H9 (cell line): ENCODE data around the gene DENND1A. TPM values are rescaled to one million over a fixed set of nuclear protein-coding genes. Genes with fewer than 3 reads are reported as not detected.

Experiments
- DNase-seq: peaks from one replicate; pipeline ENCODE4 v3.0.0-alpha.2; 2017
- H2AFZ ChIP-seq: one replicate; pipeline ENCODE4 v1.6.1; 2013; ENCODE audit warnings: mild to moderate bottlenecking, low read length, control low read depth, moderate library complexity
- H2AK5ac ChIP-seq: 2 replicates; pipeline ENCODE4 v1.6.1; 2013; ENCODE audit warnings: low read length, control low read depth, mixed read lengths; ENCODE audit not compliant: insufficient read length
- H2BK120ac ChIP-seq: one replicate; pipeline ENCODE4 v1.6.1; 2013; ENCODE audit warnings: low read depth, mild to moderate bottlenecking, low read length, control low read depth, inconsistent platforms; ENCODE audit not compliant: poor library complexity, severe bottlenecking
- H2BK12ac ChIP-seq: 2 replicates; pipeline ENCODE4 v1.6.1; 2013; ENCODE audit warnings: low read length, control low read depth, mixed read lengths, low read depth; ENCODE audit not compliant: insufficient read length
- H2BK15ac ChIP-seq: 2 replicates; pipeline ENCODE4 v1.6.1; 2013; ENCODE audit warnings: low read depth, low read length, control low read depth
- H2BK20ac ChIP-seq: one replicate; pipeline ENCODE4 v1.6.1; 2013; ENCODE audit warnings: low read depth, mild to moderate bottlenecking, low read length, control low read depth, inconsistent platforms; ENCODE audit not compliant: poor library complexity, severe bottlenecking
- H2BK5ac ChIP-seq: 2 replicates; pipeline ENCODE4 v1.6.1; 2013; ENCODE audit warnings: low read length, control low read depth, mixed read lengths; ENCODE audit not compliant: insufficient read length
- H3K14ac ChIP-seq: 2 replicates; pipeline ENCODE4 v1.6.1; 2013; ENCODE audit warnings: low read length, control low read depth; ENCODE audit not compliant: insufficient read depth
- H3K18ac ChIP-seq: 2 replicates; pipeline ENCODE4 v1.6.1; 2013; ENCODE audit warnings: low read depth, mild to moderate bottlenecking, mixed read lengths, low read length, control low read depth; ENCODE audit not compliant: insufficient read length
- H3K23ac ChIP-seq: 2 replicates; pipeline ENCODE4 v1.6.1; 2013; ENCODE audit warnings: low read length, control low read depth, mixed read lengths, low read depth; ENCODE audit not compliant: insufficient read length
- H3K23me2 ChIP-seq: 2 replicates; pipeline ENCODE4 v1.6.1; 2013; ENCODE audit warnings: low read depth, mild to moderate bottlenecking, mixed read lengths, low read length, control low read depth; ENCODE audit not compliant: insufficient read length, poor library complexity, severe bottlenecking
- H3K27ac ChIP-seq: 2 replicates; pipeline ENCODE4 v1.5.1; 2013; ENCODE audit warnings: low read length, control low read depth, mixed read lengths, low read depth; ENCODE audit not compliant: insufficient read length
- H3K27me3 ChIP-seq: 2 replicates; pipeline ENCODE4 v1.6.1; 2013; ENCODE audit warnings: low read length, control low read depth, inconsistent platforms; ENCODE audit not compliant: insufficient read depth
- H3K4ac ChIP-seq: 2 replicates; pipeline ENCODE4 v1.6.1; 2013; ENCODE audit warnings: low read depth, mild to moderate bottlenecking, control low read depth, inconsistent platforms, low read length, moderate library complexity
- H3K4me1 ChIP-seq: 2 replicates; pipeline ENCODE4 v1.6.1; 2013; ENCODE audit warnings: low read length, control low read depth, inconsistent platforms; ENCODE audit not compliant: insufficient read depth
- H3K4me2 ChIP-seq: 2 replicates; pipeline ENCODE4 v1.6.1; 2013; ENCODE audit warnings: low read length, control low read depth, mixed read lengths; ENCODE audit not compliant: insufficient read length, insufficient read depth
- H3K56ac ChIP-seq: 2 replicates; pipeline ENCODE4 v1.6.1; 2013; ENCODE audit warnings: low read depth, mild to moderate bottlenecking, mixed read lengths, low read length, control low read depth; ENCODE audit not compliant: insufficient read length
- H3K79me1 ChIP-seq: 2 replicates; pipeline ENCODE4 v1.6.1; 2013; ENCODE audit warnings: low read depth, mild to moderate bottlenecking, moderate library complexity, low read length, control low read depth, inconsistent platforms; ENCODE audit not compliant: insufficient read depth, poor library complexity, severe bottlenecking
- H3K79me2 ChIP-seq: 2 replicates; pipeline ENCODE4 v1.6.1; 2013; ENCODE audit warnings: low read length, control low read depth, inconsistent platforms; ENCODE audit not compliant: insufficient read depth
- H3K9ac ChIP-seq: 2 replicates; pipeline ENCODE4 v1.6.1; 2013; ENCODE audit warnings: low read length, control low read depth, mixed read lengths; ENCODE audit not compliant: insufficient read length; ENCODE audit errors: extremely low read depth
- H3K9me3 ChIP-seq: one replicate; pipeline ENCODE4 v1.6.1; 2013; ENCODE audit warnings: low read depth, low read length, inconsistent platforms; ENCODE audit not compliant: control insufficient read depth
- H3T11ph ChIP-seq: one replicate; pipeline ENCODE4 v1.6.1; 2013; ENCODE audit warnings: mild to moderate bottlenecking, low read length, control low read depth, inconsistent platforms
- H4K20me1 ChIP-seq: one replicate; pipeline ENCODE4 v1.6.1; 2013; ENCODE audit not compliant: control insufficient read depth, insufficient read length, insufficient read depth
- H4K5ac ChIP-seq: 2 replicates; pipeline ENCODE4 v1.6.1; 2013; ENCODE audit warnings: low read depth, mild to moderate bottlenecking, mixed read lengths, low read length, control low read depth; ENCODE audit not compliant: insufficient read length
- H4K8ac ChIP-seq: replicated peaks from 2 replicates; pipeline ENCODE4 v1.6.1; 2013; ENCODE audit warnings: low read length, control low read depth, mixed read lengths, low read depth; ENCODE audit not compliant: insufficient read length
- H4K91ac ChIP-seq: 2 replicates; pipeline ENCODE4 v1.6.1; 2013; ENCODE audit warnings: low read depth, mild to moderate bottlenecking, moderate library complexity, mixed read lengths, low read length, control low read depth; ENCODE audit not compliant: insufficient read length
- H3K27ac Mint-ChIP-seq, 3 experiments: 2 replicates in 2 of 3; 3 replicates in 1 of 3; pipeline ENCODE4 v1.8.0; 2020 to 2021; ENCODE audit warnings: mixed read lengths in 3 of 3, mild to moderate bottlenecking in 1 of 3, moderate library complexity in 1 of 3
- H3K27me3 Mint-ChIP-seq: 2 replicates; pipeline ENCODE4 v1.8.0; 2021; ENCODE audit warnings: low read depth, mild to moderate bottlenecking, moderate library complexity, mixed read lengths
- H3K36me3 Mint-ChIP-seq, 3 experiments: 2 replicates in 2 of 3; 3 replicates in 1 of 3; pipeline ENCODE4 v1.8.0; 2020 to 2021; ENCODE audit warnings: low read depth in 3 of 3, mixed read lengths in 3 of 3; ENCODE audit not compliant: insufficient read depth in 1 of 3
- H3K4me1 Mint-ChIP-seq, 2 experiments: 2 replicates each; pipeline ENCODE4 v1.8.0; 2020; ENCODE audit warnings: mixed read lengths in 2 of 2
- H3K4me3 Mint-ChIP-seq, 2 experiments: 2 replicates in 1 of 2; 3 replicates in 1 of 2; pipeline ENCODE4 v1.8.0; 2020 to 2021; ENCODE audit warnings: mild to moderate bottlenecking in 2 of 2, mixed read lengths in 2 of 2, moderate library complexity in 1 of 2
- H3K9me3 Mint-ChIP-seq, 2 experiments: 2 replicates in 1 of 2; 3 replicates in 1 of 2; pipeline ENCODE4 v1.8.0; 2020; ENCODE audit warnings: mild to moderate bottlenecking in 2 of 2, mixed read lengths in 2 of 2, moderate library complexity in 1 of 2
- CTCF ChIP-seq: fragments of 200-600 bp; sonication (generic); conservative IDR thresholded peaks from 3 replicates; pipeline ENCODE4 v1.8.0; 2021; ENCODE audit warnings: antibody characterized with exemption, mild to moderate bottlenecking
- whole genome bisulfite sequencing: extraction: QIAGEN DNeasy Blood & Tissue Kit; methylation state at CpG from one replicate; pipeline ENCODE4 v1.1.7; 2013; ENCODE audit warnings: missing lambda C conversion rate, low lambda C conversion rate, mixed read lengths; ENCODE audit not compliant: insufficient read length; ENCODE audit errors: extremely low coverage; 5-methylcytosine and 5-hydroxymethylcytosine counted together
- total RNA-seq: library from RNA; stranded (reverse); gene quantifications from 2 replicates; pipeline ENCODE4 v1.2.1, GENCODE V29; 2021

The DENND1A gene
- total RNA-seq, 1 experiment from 2014 or later = 20.4 TPM

- H4K91ac ChIP-seq = no peak overlapping the region
- no peaks in the 10 kb centered on the region for H3K9me3 ChIP-seq
- H2BK120ac ChIP-seq = no peak overlapping the region
- no peak overlapping the region for H3K14ac ChIP-seq
- H2AK5ac ChIP-seq = no peak overlapping the region
- H3K4me1 Mint-ChIP-seq = peaks cover 18 to 25% of the 10 kb centered on the region in 2 experiments
- no peak for TF ChIP-seq CTCF
- H3K36me3 Mint-ChIP-seq = peaks cover 0 to 5% (median 0%) of the 10 kb centered on the region in 3 experiments; a peak in 2 of 7 replicates
- no peak overlapping the region for H2BK20ac ChIP-seq
- H3K79me2 ChIP-seq = no peaks in the 10 kb centered on the region
- no peak overlapping the region for H2AFZ ChIP-seq
- no peaks in the 10 kb centered on the region for H3K23me2 ChIP-seq
- no peaks in the 10 kb centered on the region for H3K79me1 ChIP-seq
- no peak overlapping the region for H3K23ac ChIP-seq
- no peak overlapping the region for H3K4me2 ChIP-seq
- H4K20me1 ChIP-seq = no peaks in the 10 kb centered on the region
- no peak overlapping the region for H2BK15ac ChIP-seq
- H3K27me3 ChIP-seq = no peaks in the 10 kb centered on the region
- H3K18ac ChIP-seq = no peak overlapping the region
- H3K56ac ChIP-seq = no peak overlapping the region
- H4K5ac ChIP-seq = no peak overlapping the region
- H2BK12ac ChIP-seq = no peak overlapping the region
- no peaks in the 10 kb centered on the region for H3K27me3 Mint-ChIP-seq
- H3K4ac ChIP-seq = no peak overlapping the region
- H3K4me1 ChIP-seq = no peaks in the 10 kb centered on the region
- peak overlapping the region in 1 of 3 experiments; percentile 36; a peak in 1 of 7 replicates for H3K27ac Mint-ChIP-seq
- H2BK5ac ChIP-seq = no peak overlapping the region
- H3K9me3 Mint-ChIP-seq = no peaks in the 10 kb centered on the region
- H3K27ac ChIP-seq = no peak overlapping the region
- H3K4me3 Mint-ChIP-seq = no peak overlapping the region
- H3T11ph ChIP-seq = no peak overlapping the region
- no peak for DNase-seq
- H3K9ac ChIP-seq = no peak overlapping the region
- H4K8ac ChIP-seq = no peak overlapping the region
- WGBS = no CpG with 5 or more reads among the region's 3 CpGs
Observed at GRCh38 chr9:123550012-123550411, 379.9 kb downstream of the DENND1A start.
